K562 (cell line): Measurements from ENCODE around the gene GPSM3. TPM values are rescaled to one million over a fixed set of nuclear protein-coding genes. Genes with fewer than 3 reads are reported as not detected.

Experiments used
- ATAC-seq: fragments of 200-7000 bp; cut with Tn5 transposase; 3 replicates; pipeline ENCODE4 v1.9.1; 2020; ENCODE audit warnings: moderate library complexity
- BruUV-seq: library from RNA; stranded (reverse); fragments of 400-500 nt; replicated peaks from 2 replicates; lab custom pipeline; 2021; lab: Mats Ljungman, UMichigan
- CTCF ChIA-PET: fragments of 300-600 bp; formaldehyde crosslinking; extraction: SDS; loops from one replicate; lab custom pipeline; 2021; ENCODE audit warnings: low intra/inter-chr PET ratio; lab: Yijun Ruan, JAX
- POLR2A ChIA-PET: fragments of 300-600, 350-650 bp; sonication (Branson Sonifier 250); formaldehyde crosslinking; extraction: SDS; loops from one replicate; lab custom pipeline; 2021; ENCODE audit warnings: antibody characterized with exemption, inconsistent platforms; lab: Yijun Ruan, JAX
- DNase-seq, 4 experiments: peaks; one replicate each; pipeline versions ENCODE4 v3.0.0 to v3.0.0-alpha.2; 2011 to 2018; ENCODE audit warnings: low spot score in 3 of 4, mixed read lengths in 3 of 4; ENCODE audit errors: extremely low read depth in 1 of 4
- FAIRE-seq: peaks from 2 replicates; lab custom pipeline; 2011; peaks lifted over from hg19 to GRCh38; lab: Jason Lieb, UNC
- H2AFZ ChIP-seq: 2 replicates; pipeline ENCODE4 v1.6.0; 2011; ENCODE audit warnings: low read depth, low read length, control low read depth, inconsistent platforms
- H3K27ac ChIP-seq: fragments of 200-600 bp; 3 replicates; pipeline ENCODE4 v1.8.0; 2011; ENCODE audit warnings: low read depth, mild to moderate bottlenecking, control low read depth, inconsistent platforms, low read length, moderate library complexity, mixed read lengths; ENCODE audit errors: extremely low read depth
- H3K27me3 ChIP-seq, 2 experiments: fragments of 300-600 bp in 1 of 2; 2 replicates in 1 of 2; 3 replicates in 1 of 2; pipeline versions ENCODE4 v1.6.0 to v1.8.0; 2011; ENCODE audit warnings: inconsistent platforms in 2 of 2, low read length in 2 of 2, mild to moderate bottlenecking in 1 of 2, mixed read lengths in 1 of 2, moderate library complexity in 1 of 2; ENCODE audit not compliant: control insufficient read depth in 2 of 2, insufficient read depth in 2 of 2
- H3K36me3 ChIP-seq: fragments of 300-600 bp; 3 replicates; pipeline ENCODE4 v1.8.0; 2011; ENCODE audit warnings: mild to moderate bottlenecking, low read length, inconsistent platforms; ENCODE audit not compliant: control insufficient read depth, insufficient read depth
- H3K4me1 ChIP-seq, 2 experiments: fragments of 200-600 bp in 1 of 2; replicated peaks in 1 of 2; 2 replicates in 1 of 2; 3 replicates in 1 of 2; pipeline versions ENCODE4 v1.5.1 to v1.8.0; 2011; ENCODE audit warnings: inconsistent platforms in 2 of 2, low read length in 2 of 2, mild to moderate bottlenecking in 1 of 2, mixed read lengths in 1 of 2, moderate library complexity in 1 of 2; ENCODE audit not compliant: control insufficient read depth in 2 of 2, insufficient read depth in 2 of 2
- H3K4me2 ChIP-seq: 2 replicates; pipeline ENCODE4 v1.6.1; 2011; ENCODE audit warnings: low read length, control low read depth, inconsistent platforms, mixed read lengths; ENCODE audit not compliant: insufficient read depth
- H3K4me3 ChIP-seq: fragments of 200-600 bp; sonication (generic), shearing (Covaris generic); 2 replicates; pipeline ENCODE4 v1.5.1; 2016; ENCODE audit warnings: control low read depth, inconsistent platforms
- H3K79me2 ChIP-seq: fragments of 200-600 bp; 3 replicates; pipeline ENCODE4 v1.8.0; 2011; ENCODE audit warnings: low read length, inconsistent platforms; ENCODE audit not compliant: control insufficient read depth, insufficient read depth
- H3K9ac ChIP-seq, 2 experiments: 2 replicates each; pipeline versions ENCODE4 v1.6.0 to v1.6.1; 2011; ENCODE audit warnings: low read depth in 2 of 2, low read length in 2 of 2, control low read depth in 1 of 2, inconsistent platforms in 1 of 2, mild to moderate bottlenecking in 1 of 2, mixed read lengths in 1 of 2; ENCODE audit not compliant: insufficient read depth in 1 of 2
- H3K9me1 ChIP-seq: one replicate; pipeline ENCODE4 v1.6.0; 2011; ENCODE audit warnings: inconsistent platforms, mild to moderate bottlenecking, low read length, moderate library complexity; ENCODE audit not compliant: control insufficient read depth, insufficient read depth
- H3K9me3 ChIP-seq: replicated peaks from 2 replicates; pipeline ENCODE4 v1.5.1; 2011; ENCODE audit warnings: low read depth, low read length, inconsistent platforms; ENCODE audit not compliant: control insufficient read depth, insufficient read depth
- H4K20me1 ChIP-seq: replicated peaks from 2 replicates; pipeline ENCODE4 v1.6.1; 2011; ENCODE audit warnings: low read length, inconsistent platforms, mixed read lengths; ENCODE audit not compliant: control insufficient read depth, insufficient read depth
- CHCHD3 ChIP-seq: fragments of 250-450 bp; sonication (Bioruptor Pico); IDR thresholded peaks from 2 replicates; pipeline ENCODE4 v2.1.2; 2022; ENCODE audit warnings: mild to moderate bottlenecking
- GABPB1 ChIP-seq: sonication (generic); formaldehyde crosslinking; IDR thresholded peaks from 2 replicates; pipeline ENCODE4 v1.8.0; 2022; ENCODE audit warnings: mild to moderate bottlenecking, missing genetic modification reagents
- NCOA2 ChIP-seq, 2 experiments: fragments of 450-650 bp; IDR thresholded peaks; 2 replicates each; pipeline ENCODE4 v1.6.1; 2018; ENCODE audit warnings: mild to moderate bottlenecking in 2 of 2, moderate library complexity in 1 of 2; ENCODE audit not compliant: partially characterized antibody in 2 of 2
- NR3C1 ChIP-seq: sonication (generic); formaldehyde crosslinking; IDR thresholded peaks from 2 replicates; pipeline ENCODE4 v1.8.1; 2022; ENCODE audit warnings: missing genetic modification reagents
- PYGO2 ChIP-seq: fragments of 450-650 bp; IDR thresholded peaks from 2 replicates; pipeline ENCODE4 v1.6.1; 2016; ENCODE audit warnings: mild to moderate bottlenecking, missing genetic modification characterization, moderate library complexity, missing compliant biosample characterization
- ZC3H11A ChIP-seq: IDR thresholded peaks from 2 replicates; pipeline ENCODE4 v1.6.1; 2012; ENCODE audit warnings: low read depth, low read length, improper control_type of control experiment
- ZC3H8 ChIP-seq: fragments of 450-650 bp; IDR thresholded peaks from 2 replicates; pipeline ENCODE4 v1.6.1; 2017
- ZNF232 ChIP-seq: sonication (generic); formaldehyde crosslinking; IDR thresholded peaks from 2 replicates; pipeline ENCODE4 v1.8.0; 2022; ENCODE audit warnings: mild to moderate bottlenecking, missing genetic modification reagents
- ZNF584 ChIP-seq: fragments of 200-800 bp; sonication (Bioruptor generic); IDR thresholded peaks from 2 replicates; pipeline ENCODE4 v1.6.1; 2016; ENCODE audit warnings: low read depth, mild to moderate bottlenecking, missing genetic modification characterization, missing compliant biosample characterization
- in situ Hi-C: fragments of 300-500 bp; cut with MboI; formaldehyde crosslinking; loops from 4 replicates; pipeline ENCODE4 v1.15.0; 2018; ENCODE audit warnings: inconsistent platforms, mixed read lengths
- intact Hi-C: fragments of 100-400 bp; cut with micrococcal nuclease; formaldehyde crosslinking; loops from 2 replicates; pipeline ENCODE4 v1.14.2; 2022
- polyA plus RNA-seq, 8 experiments: library from polyadenylated mRNA; depleted of rRNA in 4 of 8; stranded (reverse) in 5 of 8; unstranded in 3 of 8; fragments of >200 nt; fragmentation: Nextera tagmentation in 2 of 8; fragmentation: Illumina TruSeq in 1 of 8; extraction: Ambion mirVana in 2 of 8; extraction: Trizol in 1 of 8; gene quantifications; 2 replicates each; pipeline versions ENCODE4 v1.2.1 to v1.2.3, GENCODE V29; 2011 to 2014; ENCODE audit warnings: inconsistent platforms in 1 of 8, missing spikeins in 1 of 8
- total RNA-seq, 7 experiments: library from RNA; depleted of rRNA in 6 of 7; stranded (reverse); fragments of >200 nt in 6 of 7; fragmentation: Illumina TruSeq in 2 of 7; extraction: Trizol in 2 of 7; gene quantifications; 2 replicates each; pipeline versions ENCODE4 v1.2.1 to v1.2.3, GENCODE V29; 2011 to 2021; ENCODE audit warnings: low replicate concordance in 1 of 7
- TF ChIP-seq, protein P1 (sequence below), 2 experiments: fragments of 450-650 bp; conservative IDR thresholded peaks; 2 replicates each; pipeline ENCODE4 v1.6.1; 2017; ENCODE audit warnings: mild to moderate bottlenecking in 2 of 2, moderate library complexity in 2 of 2

Gene GPSM3
- total and polyA plus RNA-seq, 9 of the 15 experiments (the other 6 are each of a cell fraction or from before 2014, with no cell fraction given) = 5.3 to 42.6 (median 24.4) TPM

DNA sequence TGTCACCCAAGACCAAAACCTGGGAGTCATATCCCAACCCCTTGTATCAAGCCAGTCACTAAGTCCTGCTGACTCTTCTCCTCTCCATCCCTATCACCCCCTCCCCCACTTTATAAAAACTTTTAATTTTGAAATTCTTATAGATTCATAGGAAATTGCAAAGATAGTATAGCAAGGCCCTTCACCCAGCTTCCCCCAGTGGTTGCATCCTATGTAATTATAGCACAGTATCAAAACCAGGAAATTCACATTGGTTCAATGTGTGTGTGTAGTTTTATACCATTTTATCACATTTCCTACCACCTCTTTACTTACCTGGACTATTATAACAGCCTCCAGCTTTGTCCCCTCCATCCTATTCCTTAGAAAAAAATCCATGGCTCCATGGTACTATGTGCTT is 34.4 kb downstream of the GPSM3 start:
- Histone ChIP-seq H3K4me1 (peaks cover 13 to 31% of the 10 kb centered on the region in 2 experiments; a peak in 4 of 5 replicates), H3K9me3 (no peaks in the 10 kb centered on the region), H3K9me1 (no peaks in the 10 kb centered on the region), H3K79me2 (peaks cover 34% of the 10 kb centered on the region), H3K27ac (no peak overlapping the region), H3K4me3 (no peak overlapping the region), H3K36me3 (peaks cover 55% of the 10 kb centered on the region), H3K27me3 (no peaks in the 10 kb centered on the region), H4K20me1 (no peaks in the 10 kb centered on the region), H3K9ac (no peak overlapping the region), H3K4me2 (no peak overlapping the region), H2AFZ (no peak overlapping the region)
- TF ChIP-seq ZNF232 (CRISPR knock-in tag) (no peak), NR3C1 (CRISPR knock-in tag) (no peak), CHCHD3 (CRISPR knock-in tag) (no peak), ZNF584 (CRISPR knock-in tag) (no peak), NCOA2 (IDR thresholded peaks at IDR 0.05; ENCODE audit: partially characterized antibody in 2 of 2) (no peak), ZC3H11A (no peak), ZC3H8 (no peak), GABPB1 (CRISPR knock-in tag) (no peak), PYGO2 (no peak)
- TF ChIP-seq, protein P1, sequence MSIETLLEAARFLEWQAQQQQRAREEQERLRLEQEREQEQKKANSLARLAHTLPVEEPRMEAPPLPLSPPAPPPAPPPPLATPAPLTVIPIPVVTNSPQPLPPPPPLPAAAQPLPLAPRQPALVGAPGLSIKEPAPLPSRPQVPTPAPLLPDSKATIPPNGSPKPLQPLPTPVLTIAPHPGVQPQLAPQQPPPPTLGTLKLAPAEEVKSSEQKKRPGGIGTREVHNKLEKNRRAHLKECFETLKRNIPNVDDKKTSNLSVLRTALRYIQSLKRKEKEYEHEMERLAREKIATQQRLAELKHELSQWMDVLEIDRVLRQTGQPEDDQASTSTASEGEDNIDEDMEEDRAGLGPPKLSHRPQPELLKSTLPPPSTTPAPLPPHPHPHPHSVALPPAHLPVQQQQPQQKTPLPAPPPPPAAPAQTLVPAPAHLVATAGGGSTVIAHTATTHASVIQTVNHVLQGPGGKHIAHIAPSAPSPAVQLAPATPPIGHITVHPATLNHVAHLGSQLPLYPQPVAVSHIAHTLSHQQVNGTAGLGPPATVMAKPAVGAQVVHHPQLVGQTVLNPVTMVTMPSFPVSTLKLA (conservative IDR thresholded peaks at IDR 0.05) = no peak
- CTCF ChIA-PET = no interaction called here
- BruUV-seq = no TSS peak
- no peak for DNase-seq
- ATAC-seq = no peak
- FAIRE-seq = no peak
- in situ Hi-C loops = no loop called here
- POLR2A ChIA-PET = interaction anchor here (1.2 to 1.9 kb wide), 2 partner anchors 9 to 11 kb away, joined by 3 to 8 read pairs; no protein-coding TSS in a partner anchor
- intact Hi-C loops = no loop called here
